HEK293T (cell line): ENCODE data around the gene STARD13.
"Not testable (repeated sequence)": the region's sequence is repeated elsewhere in the genome, so short reads cannot be mapped to it uniquely, and the experiment has no call there.

Experiments used
- CTCF ChIA-PET: fragments of 350-600 bp; formaldehyde crosslinking; extraction: SDS; loops from one replicate; lab custom pipeline; 2021; ENCODE audit warnings: antibody characterized with exemption, inconsistent platforms; lab: Yijun Ruan, JAX
- POLR2A ChIA-PET: fragments of 350-600 bp; formaldehyde crosslinking; extraction: SDS; loops from one replicate; lab custom pipeline; 2020; ENCODE audit warnings: antibody characterized with exemption, inconsistent platforms; lab: Yijun Ruan, JAX
- DNase-seq: peaks from one replicate; pipeline ENCODE4 v3.0.0; 2012; ENCODE audit warnings: mixed read lengths; ENCODE audit errors: extremely low spot score
- ARNT ChIP-seq: fragments of 450-650 bp; IDR thresholded peaks from 2 replicates; pipeline ENCODE4 v1.6.1; 2017; ENCODE audit warnings: mild to moderate bottlenecking
- BHLHE40 ChIP-seq: fragments of 450-650 bp; IDR thresholded peaks from 2 replicates; pipeline ENCODE4 v1.6.1; 2016; ENCODE audit warnings: mild to moderate bottlenecking, moderate library complexity, borderline replicate concordance
- CTBP1 ChIP-seq: fragments of 450-650 bp; IDR thresholded peaks from 2 replicates; pipeline ENCODE4 v1.6.1; 2016; ENCODE audit warnings: borderline replicate concordance
- ELF4 ChIP-seq: fragments of 450-650 bp; IDR thresholded peaks from 2 replicates; pipeline ENCODE4 v1.6.1; 2017; ENCODE audit warnings: antibody characterized with exemption
- FOXA1 ChIP-seq: fragments of 450-650 bp; IDR thresholded peaks from 2 replicates; pipeline ENCODE4 v1.6.1; 2016; ENCODE audit warnings: mild to moderate bottlenecking
- FOXK2 ChIP-seq: fragments of 450-650 bp; IDR thresholded peaks from 2 replicates; pipeline ENCODE4 v1.6.1; 2016; ENCODE audit warnings: mild to moderate bottlenecking
- FOXM1 ChIP-seq: fragments of 450-650 bp; IDR thresholded peaks from 2 replicates; pipeline ENCODE4 v1.6.1; 2017; ENCODE audit warnings: mild to moderate bottlenecking, borderline replicate concordance
- HDGF ChIP-seq: fragments of 450-650 bp; IDR thresholded peaks from 2 replicates; pipeline ENCODE4 v1.6.1; 2017; ENCODE audit warnings: antibody characterized with exemption, borderline replicate concordance
- L3MBTL2 ChIP-seq: fragments of 450-650 bp; conservative IDR thresholded peaks from 2 replicates; pipeline ENCODE4 v1.6.1; 2016; ENCODE audit warnings: mild to moderate bottlenecking
- LEF1 ChIP-seq: fragments of 450-650 bp; IDR thresholded peaks from 2 replicates; pipeline ENCODE4 v1.6.1; 2017; ENCODE audit warnings: mild to moderate bottlenecking, borderline replicate concordance
- NFRKB ChIP-seq: fragments of 450-650 bp; IDR thresholded peaks from 2 replicates; pipeline ENCODE4 v1.6.1; 2016; ENCODE audit warnings: mild to moderate bottlenecking, moderate library complexity
- SP1 ChIP-seq: fragments of 450-650 bp; IDR thresholded peaks from 2 replicates; pipeline ENCODE4 v1.6.1; 2017
- SUZ12 ChIP-seq: fragments of 450-650 bp; IDR thresholded peaks from 2 replicates; pipeline ENCODE4 v1.6.1; 2016; ENCODE audit warnings: mild to moderate bottlenecking
- TARDBP ChIP-seq: fragments of 450-650 bp; IDR thresholded peaks from 2 replicates; pipeline ENCODE4 v1.6.1; 2016
- ZNF384 ChIP-seq: fragments of 450-650 bp; IDR thresholded peaks from 2 replicates; pipeline ENCODE4 v1.6.1; 2016
- TF ChIP-seq, protein P1 (sequence below): fragments of 450-650 bp; IDR thresholded peaks from 2 replicates; pipeline ENCODE4 v1.6.1; 2016

The STARD13 gene

DNA sequence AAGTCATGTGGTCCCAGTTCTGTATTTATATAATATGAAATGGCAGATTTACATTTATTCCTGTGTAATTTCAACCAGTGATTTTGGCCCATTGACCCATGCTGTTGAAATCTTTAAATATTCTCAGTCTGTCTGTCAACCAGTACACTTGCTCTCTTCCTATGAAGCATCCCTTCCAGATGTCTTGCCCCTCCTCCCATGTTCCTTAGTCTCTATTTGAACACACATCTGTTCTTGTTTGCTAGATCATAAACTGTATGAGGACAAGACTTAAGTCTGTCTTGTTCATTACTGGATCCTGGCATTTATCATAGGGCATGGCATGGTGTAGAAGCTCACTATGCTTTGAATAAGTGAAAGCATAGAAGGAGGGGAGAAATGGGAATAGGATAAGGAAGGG, 34.9 kb downstream of the STARD13 start:
- DNase-seq: no peak
- TF ChIP-seq SP1: no peak
- TF ChIP-seq BHLHE40: no peak
- TF ChIP-seq ARNT: no peak
- no peak for TF ChIP-seq L3MBTL2
- no peak for TF ChIP-seq NFRKB
- no peak for TF ChIP-seq TARDBP
- no peak for TF ChIP-seq FOXK2
- TF ChIP-seq, protein P1, sequence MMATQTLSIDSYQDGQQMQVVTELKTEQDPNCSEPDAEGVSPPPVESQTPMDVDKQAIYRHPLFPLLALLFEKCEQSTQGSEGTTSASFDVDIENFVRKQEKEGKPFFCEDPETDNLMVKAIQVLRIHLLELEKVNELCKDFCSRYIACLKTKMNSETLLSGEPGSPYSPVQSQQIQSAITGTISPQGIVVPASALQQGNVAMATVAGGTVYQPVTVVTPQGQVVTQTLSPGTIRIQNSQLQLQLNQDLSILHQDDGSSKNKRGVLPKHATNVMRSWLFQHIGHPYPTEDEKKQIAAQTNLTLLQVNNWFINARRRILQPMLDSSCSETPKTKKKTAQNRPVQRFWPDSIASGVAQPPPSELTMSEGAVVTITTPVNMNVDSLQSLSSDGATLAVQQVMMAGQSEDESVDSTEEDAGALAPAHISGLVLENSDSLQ: no peak
- no peak for TF ChIP-seq SUZ12
- no peak for TF ChIP-seq FOXM1
- no peak for TF ChIP-seq ELF4
- ChIA-PET POLR2A (no interaction called here), CTCF (no interaction called here)

DNA sequence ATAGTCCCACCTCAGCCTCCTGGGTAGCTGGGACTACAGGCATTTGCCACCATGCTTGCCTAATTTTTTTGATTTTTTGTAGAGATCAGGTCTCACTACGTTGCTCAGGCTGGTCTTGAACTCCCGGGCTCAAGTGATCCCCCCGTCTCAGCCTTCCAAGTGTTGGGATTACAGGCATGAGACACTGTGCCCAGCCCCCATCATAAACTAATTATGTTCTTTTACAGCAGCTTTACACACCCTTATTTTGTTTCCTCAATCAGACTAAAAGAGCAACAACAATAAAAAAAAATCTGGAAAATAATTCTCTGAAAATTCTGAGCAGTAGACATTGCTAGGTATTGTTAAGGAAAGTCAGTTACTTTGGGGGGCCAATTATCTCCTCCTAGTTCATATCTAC, 35.7 kb downstream of the STARD13 start:
- ChIA-PET CTCF (no interaction called here), POLR2A (no interaction called here)
- DNase-seq: no peak
- TF ChIP-seq ARNT: no peak
- TF ChIP-seq FOXM1: no peak
- TF ChIP-seq L3MBTL2: no peak
- no peak for TF ChIP-seq FOXA1
- TF ChIP-seq HDGF: no peak
- TF ChIP-seq ZNF384: no peak
- TF ChIP-seq FOXK2: no peak
- TF ChIP-seq ELF4: no peak

GRCh38 chr13:33249066-33249465, 36.5 kb downstream of the STARD13 start:
- CTCF ChIA-PET: no interaction called here
- DNase-seq: no peak
- POLR2A ChIA-PET: no interaction called here
- TF ChIP-seq BHLHE40 (no peak), NFRKB (no peak), FOXA1 (no peak)

DNA sequence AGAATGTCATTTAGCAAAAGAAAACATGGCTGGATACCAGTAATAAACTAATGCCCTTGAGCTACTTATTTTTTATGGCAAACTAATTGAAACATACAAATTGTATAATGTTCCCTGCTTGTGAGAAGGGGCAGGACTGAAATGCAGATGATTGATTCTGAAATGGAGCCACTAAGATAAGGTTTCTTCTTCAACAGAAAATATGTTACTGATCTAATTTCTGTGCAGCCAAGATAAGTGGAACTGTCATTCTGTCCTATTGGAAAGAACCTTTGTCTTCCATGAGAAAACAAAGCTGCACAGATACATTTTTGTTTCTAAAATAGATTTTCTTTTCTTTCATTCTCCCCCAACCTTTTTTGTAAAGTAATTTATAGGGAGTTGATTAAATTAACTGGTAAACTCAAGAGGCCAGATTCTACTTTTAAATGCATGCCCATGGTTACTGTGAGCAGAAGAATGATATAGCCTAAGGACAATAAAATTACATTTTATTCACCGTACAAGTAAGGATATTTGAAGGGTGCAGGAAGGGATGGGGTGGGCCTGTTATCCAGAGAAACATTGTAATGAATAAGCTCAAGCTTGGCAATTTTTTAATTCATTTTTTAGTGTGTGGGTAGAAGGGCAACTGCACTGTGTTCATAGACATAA, 39.9 kb downstream of the STARD13 start:
- ChIA-PET CTCF (no interaction called here), POLR2A (no interaction called here)
- no peak for DNase-seq
- TF ChIP-seq HDGF: no peak
- no peak for TF ChIP-seq TARDBP
- TF ChIP-seq SP1: no peak
- TF ChIP-seq, protein P1: no peak
- TF ChIP-seq SUZ12: no peak

DNA sequence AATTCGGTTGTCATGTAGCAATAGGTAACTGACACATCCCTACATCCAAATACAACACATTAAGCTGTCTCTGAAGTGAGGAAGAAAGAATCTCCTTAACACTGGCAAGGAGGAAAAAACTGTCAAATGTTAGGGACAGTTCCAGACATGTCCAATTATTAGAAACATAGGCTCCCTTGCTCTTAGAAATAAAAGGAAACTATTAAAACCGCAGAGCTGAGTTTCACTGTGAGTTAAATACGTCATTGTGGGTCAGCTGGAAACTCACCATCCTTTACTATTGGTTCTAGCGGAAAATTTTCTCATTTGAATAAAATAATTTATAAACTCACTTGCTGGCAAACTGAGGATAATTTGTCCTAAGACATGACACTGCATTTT, 40.7 kb downstream of the STARD13 start:
- POLR2A ChIA-PET: no interaction called here
- TF ChIP-seq ARNT (no peak), FOXK2 (no peak), SUZ12 (no peak), HDGF (no peak), CTBP1 (no peak), L3MBTL2 (no peak), FOXA1 (no peak), BHLHE40 (no peak), SP1 (no peak), TARDBP (no peak), LEF1 (no peak)
- DNase-seq: no peak
- CTCF ChIA-PET: no interaction called here

- ChIA-PET POLR2A (no interaction called here), CTCF (no interaction called here)
- DNase-seq: no peak
- TF ChIP-seq ARNT: no peak
Observed at GRCh38 chr13:33244210-33244906, 41.2 kb downstream of the STARD13 start.

GRCh38 chr13:33242984-33243617, 42.5 kb downstream of the STARD13 start:
- CTCF ChIA-PET: no interaction called here
- POLR2A ChIA-PET: no interaction called here
- no peak for TF ChIP-seq BHLHE40
- TF ChIP-seq LEF1: no peak
- TF ChIP-seq ARNT: no peak
- no peak for TF ChIP-seq SP1
- no peak for TF ChIP-seq FOXK2
- no peak for TF ChIP-seq FOXM1
- TF ChIP-seq TARDBP: no peak
- TF ChIP-seq NFRKB: no peak
- TF ChIP-seq CTBP1: no peak
- DNase-seq: no peak

- POLR2A ChIA-PET, CTCF ChIA-PET, DNase-seq: not testable (repeated sequence)
Observed at GRCh38 chr13:33242372-33242771, 43.2 kb downstream of the STARD13 start.
